Activated CD8-positive, alpha-beta T cell treated with anti-CD3 and anti-CD28 coated beads, Interleukin-2, amount 10 ng/mL, durations not matched to agents 7 days and 5 days (primary cell): Measurements from ENCODE around the gene DNAH12. TPM values are rescaled to one million over a fixed set of nuclear protein-coding genes. Genes with fewer than 3 reads are reported as not detected.
"Not testable (repeated sequence)": the region's sequence is repeated elsewhere in the genome, so short reads cannot be mapped to it uniquely, and the experiment has no call there.

Experiments used
- ATAC-seq: fragments of 150-1000 bp; cut with Tn5 transposase; one replicate; pipeline ENCODE4 v1.10.0; 2021; ENCODE audit warnings: moderate library complexity
- CTCF ChIA-PET: fragments of 350-600 bp; sonication (Branson Sonifier 250); formaldehyde crosslinking; loops from one replicate; lab custom pipeline; 2021; ENCODE audit warnings: antibody characterized with exemption; lab: Charles Lee
- POLR2A ChIA-PET: fragments of 350-600 bp; sonication (Branson Sonifier 250); formaldehyde crosslinking; loops from one replicate; lab custom pipeline; 2021; ENCODE audit warnings: antibody characterized with exemption; lab: Charles Lee
- DNase-seq: peaks from one replicate; pipeline ENCODE4 v3.0.0-alpha.2; 2020
- H3K27ac Mint-ChIP-seq: one replicate; pipeline ENCODE4 v1.8.0; 2021; ENCODE audit warnings: mild to moderate bottlenecking, mixed read lengths
- H3K27me3 Mint-ChIP-seq: one replicate; pipeline ENCODE4 v1.8.0; 2021; ENCODE audit warnings: low read depth, mixed read lengths
- H3K36me3 Mint-ChIP-seq: one replicate; pipeline ENCODE4 v1.8.0; 2021; ENCODE audit warnings: low read depth, mixed read lengths
- H3K4me1 Mint-ChIP-seq: one replicate; pipeline ENCODE4 v1.8.0; 2021; ENCODE audit warnings: low read depth, mixed read lengths
- H3K4me3 Mint-ChIP-seq: one replicate; pipeline ENCODE4 v1.8.0; 2021; ENCODE audit warnings: mild to moderate bottlenecking, mixed read lengths
- H3K9me3 Mint-ChIP-seq: one replicate; pipeline ENCODE4 v1.8.0; 2022; ENCODE audit warnings: mixed read lengths; ENCODE audit not compliant: insufficient read depth
- total RNA-seq, 2 experiments: library from RNA; stranded (reverse); gene quantifications; one replicate each; pipeline ENCODE4 v1.2.3, GENCODE V29; 2021

Gene DNAH12
- total RNA-seq, 2 experiments from 2014 or later = 0.05 TPM; not detected in 1

DNA sequence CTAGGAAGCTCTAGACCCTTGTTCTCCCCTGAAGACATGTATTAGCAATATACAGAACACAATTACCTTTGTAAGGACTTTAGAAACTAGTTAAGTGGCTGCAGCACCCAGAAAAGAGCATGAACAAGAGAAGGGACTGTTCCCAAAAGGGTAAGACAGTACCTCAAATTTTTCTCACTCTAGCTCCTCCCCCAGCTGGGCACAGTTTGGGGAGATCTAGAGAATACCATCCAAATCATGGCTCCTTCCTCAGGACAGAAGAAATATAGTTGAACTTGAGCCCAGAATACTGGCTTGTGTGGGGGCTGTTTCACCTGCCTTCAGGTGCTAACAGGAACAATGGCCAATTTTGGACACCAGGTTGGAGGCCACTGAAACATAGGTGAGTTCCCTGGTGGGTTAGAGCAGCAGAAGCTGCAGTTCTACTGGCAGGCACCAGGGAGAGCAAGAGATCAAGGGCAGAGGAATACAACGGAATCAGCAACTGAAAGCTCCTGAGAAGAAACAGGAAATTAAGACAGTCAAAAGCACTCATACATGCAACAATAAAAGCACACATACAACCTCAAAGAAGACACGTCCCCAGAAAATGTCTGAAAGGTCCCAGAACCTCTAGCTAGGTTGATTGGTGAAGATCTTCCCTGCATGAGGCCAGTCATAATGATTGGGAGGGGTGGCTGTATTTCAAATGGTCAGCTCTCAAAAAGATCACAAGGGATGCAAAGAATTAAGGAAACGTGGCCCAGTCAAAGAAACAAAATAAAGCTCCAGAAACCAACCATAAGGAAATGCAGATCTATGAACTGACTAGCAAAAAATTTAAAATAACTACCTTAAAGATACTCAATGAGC is 146.7 kb downstream of the DNAH12 start:
- Mint-ChIP-seq H3K4me3 (no peak overlapping the region), H3K4me1 (peaks cover 17% of the 10 kb centered on the region), H3K27me3 (peaks cover 17% of the 10 kb centered on the region), H3K27ac (peak overlapping the region; percentile 21), H3K9me3 (no peaks in the 10 kb centered on the region), H3K36me3 (peaks cover 4% of the 10 kb centered on the region)
- ChIA-PET CTCF (interaction anchor here (0.6 to 3.6 kb wide), 53 partner anchors 10 to 908 kb away, joined by 3 to 40 read pairs (median 4); partner anchors contain the start of genes ARF4, DENND6A, FLNB and HTD2), POLR2A (interaction anchor here (0.6 to 1.0 kb wide), 2 partner anchors 65 to 159 kb away, joined by 3 read pairs; no protein-coding TSS in a partner anchor)
- ATAC-seq (peak; percentile 99), DNase-seq (peak; percentile 77)

DNA sequence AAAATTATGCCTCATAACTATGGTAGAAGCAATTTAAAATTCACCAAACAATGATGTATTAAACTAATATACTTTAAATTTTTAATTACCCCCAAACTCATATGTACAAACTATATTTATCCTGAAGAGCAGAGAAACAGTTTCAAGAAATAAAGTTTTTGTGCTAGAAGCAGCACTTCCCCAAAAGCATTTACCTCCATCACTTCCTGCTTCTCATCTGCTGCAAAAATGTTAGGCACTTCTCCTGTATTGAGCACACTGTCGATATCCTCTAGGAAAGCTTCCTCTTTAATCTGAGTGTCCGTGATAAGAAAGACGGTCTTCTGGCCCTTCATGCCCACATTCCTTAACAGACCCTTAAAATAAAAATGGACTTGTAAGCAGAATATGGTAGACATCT is 150.2 kb downstream of the DNAH12 start:
- Mint-ChIP-seq H3K36me3 (peaks cover 4% of the 10 kb centered on the region), H3K27ac (no peak overlapping the region), H3K4me1 (peaks cover 17% of the 10 kb centered on the region), H3K27me3 (peaks cover 3% of the 10 kb centered on the region), H3K9me3 (no peaks in the 10 kb centered on the region), H3K4me3 (no peak overlapping the region)
- no peak for ATAC-seq
- ChIA-PET POLR2A (no interaction called here), CTCF (interaction anchor here (1.1 kb wide), 1 partner anchor 459 kb away, joined by 3 read pairs; no protein-coding TSS in a partner anchor)
- DNase-seq = no peak

DNA sequence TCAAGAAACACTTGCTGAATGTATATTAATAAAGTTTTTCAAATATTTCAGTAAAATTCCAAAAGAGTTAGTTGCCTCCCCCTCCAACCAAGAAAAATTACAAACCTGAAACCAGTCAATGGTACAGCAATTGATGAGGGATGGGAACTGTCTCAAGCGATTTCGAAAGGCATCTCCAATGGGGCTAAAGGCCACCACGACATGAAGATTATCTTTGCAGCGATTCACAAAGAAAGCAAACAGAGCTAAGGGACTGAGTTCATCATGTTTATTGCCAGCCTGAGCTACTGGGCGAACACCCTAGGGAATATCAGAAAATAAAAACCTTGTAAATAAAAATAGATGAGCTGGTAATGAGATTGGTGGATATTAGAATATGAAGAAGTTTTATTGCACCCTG is 152.4 kb downstream of the DNAH12 start:
- Mint-ChIP-seq H3K4me3 (no peak overlapping the region), H3K27ac (no peak overlapping the region), H3K36me3 (no peaks in the 10 kb centered on the region), H3K9me3 (no peaks in the 10 kb centered on the region), H3K27me3 (peaks cover 3% of the 10 kb centered on the region), H3K4me1 (peaks cover 6% of the 10 kb centered on the region)
- ChIA-PET POLR2A (interaction anchor here (0.6 kb wide), 1 partner anchor 35 kb away, joined by 3 read pairs; no protein-coding TSS in a partner anchor), CTCF (interaction anchor here (0.6 kb wide), 1 partner anchor 298 kb away, joined by 3 read pairs; no protein-coding TSS in a partner anchor)
- ATAC-seq (no peak), DNase-seq (no peak)

DNA sequence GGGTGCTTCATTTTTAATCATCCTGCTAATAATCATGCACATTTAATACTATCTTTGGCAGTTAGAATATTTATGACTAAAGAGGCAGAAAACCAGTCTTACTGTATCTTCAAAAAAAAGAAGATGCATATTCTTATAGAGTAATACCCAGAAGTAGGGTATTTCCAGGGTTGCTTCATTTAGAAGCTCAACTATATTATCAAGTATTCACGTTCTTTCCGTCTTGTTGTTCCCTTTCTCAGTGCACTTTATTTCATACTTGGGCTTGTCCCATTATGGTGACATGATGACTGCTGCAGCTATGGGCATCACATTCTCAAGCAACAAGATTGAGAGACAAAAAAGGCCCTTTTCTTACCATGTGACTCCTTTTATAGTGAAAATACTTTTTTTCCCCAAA is 154.9 kb downstream of the DNAH12 start:
- ATAC-seq = no peak
- no peak overlapping the region for H3K4me3 Mint-ChIP-seq
- H3K4me1 Mint-ChIP-seq = peaks cover 4% of the 10 kb centered on the region
- no peak overlapping the region for H3K27ac Mint-ChIP-seq
- ChIA-PET CTCF (no interaction called here), POLR2A (no interaction called here)
- no peaks in the 10 kb centered on the region for H3K9me3 Mint-ChIP-seq
- peaks cover 3% of the 10 kb centered on the region for H3K27me3 Mint-ChIP-seq
- H3K36me3 Mint-ChIP-seq = no peaks in the 10 kb centered on the region
- DNase-seq = no peak

DNA sequence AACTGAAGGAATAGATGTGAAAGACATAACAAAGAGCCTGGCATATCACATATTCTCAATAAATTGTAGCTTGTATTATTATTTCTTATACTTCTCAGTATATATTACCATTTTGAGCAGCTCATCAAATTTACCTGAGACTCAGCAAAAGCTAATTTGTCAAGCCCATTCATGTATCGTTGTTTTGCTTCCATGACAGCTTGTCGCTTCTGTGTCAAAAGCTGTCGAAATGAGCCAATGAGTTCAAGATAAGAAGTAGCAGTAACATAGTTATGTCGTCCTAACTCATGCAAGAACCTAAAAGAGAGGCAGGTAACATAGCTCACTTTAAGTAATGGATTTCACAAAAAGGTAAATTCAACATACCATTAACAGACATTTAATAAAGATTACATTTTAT is 157.8 kb downstream of the DNAH12 start:
- POLR2A ChIA-PET = no interaction called here
- H3K27me3 Mint-ChIP-seq = peaks cover 3% of the 10 kb centered on the region
- no peaks in the 10 kb centered on the region for H3K36me3 Mint-ChIP-seq
- no peaks in the 10 kb centered on the region for H3K4me1 Mint-ChIP-seq
- CTCF ChIA-PET = interaction anchor here (6.3 kb wide), 1 partner anchor 12 kb away, joined by 40 read pairs; no protein-coding TSS in a partner anchor
- H3K9me3 Mint-ChIP-seq = no peaks in the 10 kb centered on the region
- DNase-seq = no peak
- no peak for ATAC-seq
- H3K27ac Mint-ChIP-seq = no peak overlapping the region
- no peak overlapping the region for H3K4me3 Mint-ChIP-seq

DNA sequence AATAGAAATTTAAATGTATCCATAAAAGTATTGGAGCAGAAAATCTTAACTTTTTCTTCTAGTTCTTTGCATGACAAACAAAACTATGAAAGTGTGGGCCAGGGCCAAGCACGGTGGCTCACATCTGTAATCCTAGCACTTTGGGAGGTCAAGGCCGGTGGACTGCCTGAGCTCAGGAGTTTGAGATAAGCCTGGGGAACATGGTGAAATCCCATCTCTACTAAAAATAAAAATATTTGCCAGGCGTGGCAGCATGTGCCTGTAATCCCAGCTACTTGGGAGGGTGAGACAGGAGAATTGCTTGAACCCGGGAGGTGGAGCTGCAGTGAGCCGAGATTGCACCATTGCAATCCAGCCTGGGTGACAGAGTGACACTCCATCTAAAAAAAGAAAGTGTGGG is 158.6 kb downstream of the DNAH12 start:
- ChIA-PET POLR2A (interaction anchor here (0.7 kb wide), 1 partner anchor 368 kb away, joined by 3 read pairs; no protein-coding TSS in a partner anchor), CTCF (interaction anchor here (6.3 kb wide), 1 partner anchor 12 kb away, joined by 40 read pairs; no protein-coding TSS in a partner anchor)
- H3K27ac Mint-ChIP-seq = no peak overlapping the region
- no peaks in the 10 kb centered on the region for H3K36me3 Mint-ChIP-seq
- no peak for ATAC-seq
- H3K4me3 Mint-ChIP-seq = no peak overlapping the region
- no peaks in the 10 kb centered on the region for H3K9me3 Mint-ChIP-seq
- DNase-seq = no peak
- H3K27me3 Mint-ChIP-seq = peaks cover 3% of the 10 kb centered on the region
- H3K4me1 Mint-ChIP-seq = no peaks in the 10 kb centered on the region

DNA sequence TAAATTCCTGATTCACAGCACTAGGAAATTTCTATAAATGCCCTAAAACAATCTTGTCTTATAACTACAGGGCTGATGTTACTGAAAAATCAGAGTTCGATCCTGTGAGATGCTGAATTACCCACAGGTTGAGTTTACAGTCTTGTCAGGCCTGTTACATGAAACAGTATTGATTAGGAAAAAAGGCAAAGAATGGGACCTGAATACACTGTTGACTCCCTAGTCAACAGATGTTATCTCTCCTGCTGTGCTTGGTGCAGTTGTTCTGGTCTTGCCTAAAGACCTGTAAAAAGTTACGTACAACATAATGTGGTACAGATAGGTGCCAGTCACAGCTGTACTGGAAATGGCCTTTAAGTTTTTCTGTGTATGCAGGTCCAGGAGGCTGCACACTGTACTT is 160.3 kb downstream of the DNAH12 start:
- Mint-ChIP-seq H3K36me3 (no peaks in the 10 kb centered on the region), H3K4me1 (no peaks in the 10 kb centered on the region), H3K27ac (no peak overlapping the region), H3K27me3 (peaks cover 4% of the 10 kb centered on the region), H3K9me3 (no peaks in the 10 kb centered on the region), H3K4me3 (no peak overlapping the region)
- ChIA-PET CTCF (interaction anchor here (6.3 kb wide), 1 partner anchor 14 kb away, joined by 40 read pairs; no protein-coding TSS in a partner anchor), POLR2A (no interaction called here)
- ATAC-seq (no peak), DNase-seq (no peak)

DNA sequence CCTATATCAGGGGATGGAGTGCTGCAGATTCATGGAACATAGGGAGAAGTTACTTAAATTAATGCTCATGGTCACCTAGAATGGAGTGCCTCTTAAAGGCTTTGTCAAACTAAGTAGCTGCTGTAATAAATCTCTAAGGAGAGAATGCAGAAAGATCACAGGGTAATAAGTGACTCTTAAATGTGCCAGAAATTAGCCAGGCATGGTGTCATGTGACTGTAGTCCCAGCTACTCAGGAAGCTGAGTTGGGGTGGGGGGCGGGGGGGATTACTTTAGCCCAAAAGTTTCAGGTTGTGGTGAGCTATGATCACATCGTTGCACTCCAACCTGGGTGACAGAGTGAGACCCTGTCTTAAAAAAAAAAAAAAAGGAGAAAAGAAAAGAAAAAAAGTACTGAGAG is 160.7 kb downstream of the DNAH12 start:
- DNase-seq (no peak), ATAC-seq (no peak)
- Mint-ChIP-seq H3K4me1 (no peaks in the 10 kb centered on the region), H3K36me3 (no peaks in the 10 kb centered on the region), H3K9me3 (no peaks in the 10 kb centered on the region), H3K27ac (no peak overlapping the region), H3K4me3 (no peak overlapping the region), H3K27me3 (peaks cover 9% of the 10 kb centered on the region)
- ChIA-PET POLR2A (no interaction called here), CTCF (interaction anchor here (0.9 to 6.3 kb wide), 2 partner anchors 12 to 15 kb away, joined by 3 to 40 read pairs; no protein-coding TSS in a partner anchor)

DNA sequence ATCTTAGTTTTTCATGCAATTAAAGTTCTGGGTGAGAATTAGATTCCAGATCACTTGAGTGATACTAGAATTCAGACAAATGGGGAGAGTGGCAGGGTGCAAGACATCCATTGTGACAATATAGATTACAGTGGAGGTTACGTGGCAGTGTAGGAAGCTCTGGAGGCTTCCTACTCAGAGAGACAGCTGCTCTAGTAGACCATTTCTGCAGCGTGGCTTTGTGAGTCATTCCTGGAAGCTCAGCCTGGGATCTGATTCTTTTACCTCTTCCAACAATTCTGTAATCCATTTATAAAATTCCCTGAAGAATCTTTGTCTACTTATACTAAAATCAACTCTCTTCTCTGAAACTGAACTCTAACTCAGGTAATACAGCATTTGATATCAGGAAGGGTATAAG is 161.2 kb downstream of the DNAH12 start:
- DNase-seq = no peak
- H3K4me3 Mint-ChIP-seq = no peak overlapping the region
- no peak for ATAC-seq
- no peaks in the 10 kb centered on the region for H3K36me3 Mint-ChIP-seq
- H3K4me1 Mint-ChIP-seq = no peaks in the 10 kb centered on the region
- peaks cover 9% of the 10 kb centered on the region for H3K27me3 Mint-ChIP-seq
- ChIA-PET CTCF (interaction anchor here (0.9 to 6.3 kb wide), 2 partner anchors 12 to 15 kb away, joined by 3 to 40 read pairs; no protein-coding TSS in a partner anchor), POLR2A (no interaction called here)
- H3K9me3 Mint-ChIP-seq = no peaks in the 10 kb centered on the region
- no peak overlapping the region for H3K27ac Mint-ChIP-seq

DNA sequence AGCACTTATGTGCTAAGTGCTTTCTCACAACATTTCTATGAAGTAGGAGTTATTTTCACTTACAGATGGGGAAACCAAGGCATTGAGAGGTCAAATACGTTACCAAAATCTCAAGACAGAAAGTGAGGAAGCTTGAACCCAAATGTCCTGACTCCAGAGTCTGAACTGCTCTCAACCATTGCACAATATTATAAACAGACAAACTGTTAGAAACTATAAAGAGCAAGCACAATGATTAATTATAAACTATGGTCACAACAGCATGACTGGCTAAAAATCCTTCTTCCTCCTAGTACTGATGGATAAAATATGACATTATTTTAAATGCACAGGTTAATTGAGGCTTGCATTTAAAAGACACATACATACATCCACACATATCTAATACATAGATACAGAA is 173.8 kb downstream of the DNAH12 start:
- no peaks in the 10 kb centered on the region for H3K4me1 Mint-ChIP-seq
- H3K9me3 Mint-ChIP-seq = no peaks in the 10 kb centered on the region
- ChIA-PET CTCF (no interaction called here), POLR2A (no interaction called here)
- H3K27me3 Mint-ChIP-seq = peaks cover 13% of the 10 kb centered on the region
- H3K27ac Mint-ChIP-seq = no peak overlapping the region
- DNase-seq = no peak
- H3K4me3 Mint-ChIP-seq = no peak overlapping the region
- H3K36me3 Mint-ChIP-seq = no peaks in the 10 kb centered on the region
- ATAC-seq = no peak

DNA sequence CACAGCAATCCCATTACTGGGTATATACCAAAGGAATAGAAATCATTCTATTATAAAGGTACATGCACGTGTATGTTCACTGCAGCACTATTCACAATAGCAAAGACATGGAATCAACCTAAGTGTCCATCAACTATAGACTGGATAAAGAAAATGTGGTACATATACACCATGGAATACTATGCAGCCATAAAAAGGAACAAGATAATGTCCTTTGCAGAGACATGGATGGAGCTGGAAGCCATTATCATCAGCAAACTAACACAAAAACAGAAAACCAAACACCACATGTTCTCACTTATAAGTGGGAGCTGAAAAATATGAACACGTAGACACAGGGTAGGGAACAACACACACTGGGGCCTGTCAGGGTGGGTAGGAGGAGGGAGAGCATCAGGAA is 179.1 kb downstream of the DNAH12 start:
- POLR2A ChIA-PET, H3K9me3 Mint-ChIP-seq, H3K27ac Mint-ChIP-seq, ATAC-seq, CTCF ChIA-PET, H3K4me3 Mint-ChIP-seq, H3K4me1 Mint-ChIP-seq, H3K36me3 Mint-ChIP-seq, H3K27me3 Mint-ChIP-seq, DNase-seq: not testable (repeated sequence)

DNA sequence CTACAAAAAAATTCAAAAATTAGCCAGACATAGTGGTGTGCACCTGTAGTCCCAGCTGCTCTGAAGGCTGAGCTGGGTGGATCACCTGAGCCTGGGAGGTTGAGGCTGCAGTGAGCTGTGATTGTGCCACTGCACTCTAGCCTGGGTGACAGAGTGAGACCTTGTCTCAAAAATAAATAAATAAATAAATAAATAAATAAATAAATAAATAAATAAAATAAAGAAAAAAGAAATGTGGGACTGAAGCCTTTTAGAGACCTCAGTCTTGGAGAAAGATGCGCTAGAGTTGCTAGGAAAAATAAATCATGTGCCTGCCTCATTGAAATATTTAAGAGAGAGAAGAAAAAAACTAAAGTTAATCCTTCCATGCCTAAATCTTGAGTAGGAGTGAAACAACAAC is 187.9 kb downstream of the DNAH12 start:
- H3K27ac Mint-ChIP-seq, CTCF ChIA-PET, H3K27me3 Mint-ChIP-seq, H3K36me3 Mint-ChIP-seq, DNase-seq, H3K9me3 Mint-ChIP-seq, ATAC-seq, H3K4me3 Mint-ChIP-seq, H3K4me1 Mint-ChIP-seq: not testable (repeated sequence)
- POLR2A ChIA-PET = interaction anchor here (0.7 kb wide), 1 partner anchor 36 kb away, joined by 3 read pairs; no protein-coding TSS in a partner anchor
